ENCODE measurements around the gene LIG4. TPM values are rescaled to one million over a fixed set of nuclear protein-coding genes. Genes with fewer than 3 reads are reported as not detected.
A peak's percentile ranks its signal among the peaks of the same experiment; 100 is the strongest.

Gene LIG4
- total and polyA plus RNA-seq, 9 of the 15 experiments (the other 6 are each of a cell fraction or from before 2014, with no cell fraction given): 1.5 to 7.8 (median 5.1) TPM

- Histone ChIP-seq H3K9me1 (ENCODE audit: control insufficient read depth, insufficient read depth, low read length) (no peaks in the 10 kb centered on the region), H3K4me1 (replicated peaks in 1 of 2; ENCODE audit: control insufficient read depth in 2 of 2, insufficient read depth in 2 of 2, low read length in 2 of 2) (no peaks in the 10 kb centered on the region), H3K36me3 (ENCODE audit: control insufficient read depth, insufficient read depth, low read length) (no peaks in the 10 kb centered on the region), H4K20me1 (replicated peaks; ENCODE audit: control insufficient read depth, insufficient read depth, low read length) (no peaks in the 10 kb centered on the region), H3K9me3 (replicated peaks; ENCODE audit: control insufficient read depth, insufficient read depth, low read depth, low read length) (no peaks in the 10 kb centered on the region), H3K4me2 (ENCODE audit: insufficient read depth, low read length) (no peak overlapping the region), H3K4me3 (no peak overlapping the region), H3K27me3 (ENCODE audit: control insufficient read depth in 2 of 2, insufficient read depth in 2 of 2, low read length in 2 of 2) (no peaks in the 10 kb centered on the region), H3K79me2 (ENCODE audit: control insufficient read depth, insufficient read depth, low read length) (no peaks in the 10 kb centered on the region), H3K9ac (ENCODE audit: insufficient read depth in 1 of 2, low read depth in 2 of 2, low read length in 2 of 2) (no peak overlapping the region), H2AFZ (ENCODE audit: low read depth, low read length) (peak overlapping the region; percentile 60; the same call in 1 of the 2 replicates), H3K27ac (ENCODE audit: extremely low read depth, low read depth, low read length) (no peak overlapping the region)
- 0% methylated on average over 2 of the region's 2 CpGs for whole genome bisulfite sequencing (ENCODE audit: insufficient coverage, low coverage, missing lambda C conversion rate)
- in situ Hi-C loops (cut with MboI) (no loop called here), intact Hi-C loops (cut with micrococcal nuclease) (no loop called here)
- ATAC-seq (no peak), DNase-seq (ENCODE audit: extremely low read depth in 1 of 4, low spot score in 3 of 4) (no peak), FAIRE-seq (no peak)
- TF ChIP-seq ZNF316 (IDR thresholded peaks at IDR 0.05) (peak; percentile 47; the same call in 1 of the 2 replicates), THRAP3 (IDR thresholded peaks at IDR 0.05; ENCODE audit: borderline replicate concordance) (no peak), EWSR1 (IDR thresholded peaks at IDR 0.05; ENCODE audit: borderline replicate concordance, low read depth, partially characterized antibody) (no peak)
- no TSS peak for BruUV-seq (replicated peaks)
- ChIA-PET CTCF (ENCODE audit: low intra/inter-chr PET ratio) (no interaction called here), POLR2A (no interaction called here)
Observed at GRCh38 chr13:108188260-108188659, 27.1 kb downstream of the LIG4 start.

GRCh38 chr13:108185223-108185622 is 30.1 kb downstream of the LIG4 start:
- H3K27me3 ChIP-seq (ENCODE audit: control insufficient read depth in 2 of 2, insufficient read depth in 2 of 2, low read length in 2 of 2): no peaks in the 10 kb centered on the region
- H3K4me1 ChIP-seq (replicated peaks in 1 of 2; ENCODE audit: control insufficient read depth in 2 of 2, insufficient read depth in 2 of 2, low read length in 2 of 2): no peaks in the 10 kb centered on the region
- no peaks in the 10 kb centered on the region for H4K20me1 ChIP-seq (replicated peaks; ENCODE audit: control insufficient read depth, insufficient read depth, low read length)
- FAIRE-seq (no peak), DNase-seq (ENCODE audit: extremely low read depth in 1 of 4, low spot score in 3 of 4) (no peak), ATAC-seq (no peak)
- no peak overlapping the region for H3K4me2 ChIP-seq (ENCODE audit: insufficient read depth, low read length)
- H3K27ac ChIP-seq (ENCODE audit: extremely low read depth, low read depth, low read length): no peak overlapping the region
- H3K4me3 ChIP-seq: no peak overlapping the region
- no TSS peak for BruUV-seq (replicated peaks)
- ChIA-PET CTCF (ENCODE audit: low intra/inter-chr PET ratio) (no interaction called here), POLR2A (no interaction called here)
- 16% methylated on average over 3 of the region's 3 CpGs for WGBS (ENCODE audit: insufficient coverage, low coverage, missing lambda C conversion rate)
- H3K9me1 ChIP-seq (ENCODE audit: control insufficient read depth, insufficient read depth, low read length): no peaks in the 10 kb centered on the region
- no peak overlapping the region for H3K9ac ChIP-seq (ENCODE audit: insufficient read depth in 1 of 2, low read depth in 2 of 2, low read length in 2 of 2)
- no peaks in the 10 kb centered on the region for H3K79me2 ChIP-seq (ENCODE audit: control insufficient read depth, insufficient read depth, low read length)
- no peak for TF ChIP-seq ZC3H8 (IDR thresholded peaks at IDR 0.05)
- TF ChIP-seq ZFPM2 (CRISPR knock-in tag; IDR thresholded peaks at IDR 0.05): no peak
- no peak for TF ChIP-seq MCM7 (IDR thresholded peaks at IDR 0.05)
- TF ChIP-seq TBP (optimal IDR thresholded peaks at IDR 0.05; ENCODE audit: low read depth, low read length): no peak
- no peak for TF ChIP-seq ZNF778 (CRISPR knock-in tag; IDR thresholded peaks at IDR 0.05)
- TF ChIP-seq CGGBP1 (CRISPR knock-in tag; IDR thresholded peaks at IDR 0.05): no peak
- no peak for TF ChIP-seq TOE1 (IDR thresholded peaks at IDR 0.05; ENCODE audit: borderline replicate concordance)
- no peak for TF ChIP-seq TOE1 (CRISPR knock-in tag; IDR thresholded peaks at IDR 0.05; ENCODE audit: borderline replicate concordance, low read depth)
- no peak for TF ChIP-seq CC2D1A (IDR thresholded peaks at IDR 0.05)
- no peak for TF ChIP-seq ETV6 (IDR thresholded peaks at IDR 0.05; ENCODE audit: borderline replicate concordance in 1 of 2, low read depth in 2 of 2, low read length in 1 of 2)
- TF ChIP-seq ETV6 (CRISPR knock-in tag; IDR thresholded peaks at IDR 0.05; ENCODE audit: borderline replicate concordance): no peak
- TF ChIP-seq ZC3H4 (CRISPR knock-in tag; IDR thresholded peaks at IDR 0.05; ENCODE audit: borderline replicate concordance): no peak
- TF ChIP-seq IRF2 (CRISPR knock-in tag; IDR thresholded peaks at IDR 0.05): no peak
- TF ChIP-seq SRSF1 (IDR thresholded peaks at IDR 0.05; ENCODE audit: low read depth, low read length): no peak
- 0 out of 2 replicates have a peak overlapping the region, but pooled peaks have one; percentile 31 for H2AFZ ChIP-seq (ENCODE audit: low read depth, low read length)
- intact Hi-C loops (cut with micrococcal nuclease): no loop called here
- no peaks in the 10 kb centered on the region for H3K9me3 ChIP-seq (replicated peaks; ENCODE audit: control insufficient read depth, insufficient read depth, low read depth, low read length)
- in situ Hi-C loops (cut with MboI): no loop called here
- H3K36me3 ChIP-seq (ENCODE audit: control insufficient read depth, insufficient read depth, low read length): no peaks in the 10 kb centered on the region
